HG03095 (cell line): Measurements from ENCODE around the gene PALM3.

Experiments
- ATAC-seq: cut with Tn5 transposase; IDR thresholded peaks from one replicate; pipeline ENCODE4 v1.9.1; 2021; ENCODE audit warnings: moderate library complexity; ENCODE audit not compliant: unreplicated experiment

Gene PALM3, protein sequence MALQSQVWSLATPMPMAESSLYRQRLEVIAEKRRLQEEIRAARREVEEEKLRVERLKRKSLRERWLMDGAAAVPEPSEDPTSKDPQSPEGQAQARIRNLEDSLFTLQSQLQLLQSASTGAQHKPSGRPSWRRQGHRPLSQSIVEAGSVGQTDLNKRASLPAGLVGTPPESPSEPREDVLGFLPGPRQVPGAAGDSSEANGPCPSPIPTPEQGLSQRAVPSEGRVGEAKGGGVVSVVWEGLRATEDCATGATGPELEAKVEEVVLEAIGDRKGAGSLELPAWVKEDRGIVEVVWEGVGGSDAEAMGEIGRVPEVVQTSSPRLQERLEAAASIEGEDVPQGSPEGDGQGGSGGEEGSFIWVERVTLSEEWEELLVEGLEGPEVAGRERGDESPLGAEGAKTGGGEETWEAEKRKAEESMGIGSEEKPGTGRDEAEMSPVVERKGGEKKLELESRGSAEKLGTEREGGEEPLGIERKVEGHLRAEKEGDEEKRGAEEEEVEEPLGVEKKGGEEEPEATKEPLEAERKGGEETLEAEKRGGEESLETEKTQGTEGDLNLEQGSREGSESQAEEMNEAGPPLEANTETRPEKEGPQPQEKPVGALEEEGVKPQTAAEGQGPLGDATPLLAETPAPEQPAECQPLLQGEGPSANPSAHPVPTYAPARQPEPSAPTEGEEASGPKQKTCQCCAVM

DNA sequence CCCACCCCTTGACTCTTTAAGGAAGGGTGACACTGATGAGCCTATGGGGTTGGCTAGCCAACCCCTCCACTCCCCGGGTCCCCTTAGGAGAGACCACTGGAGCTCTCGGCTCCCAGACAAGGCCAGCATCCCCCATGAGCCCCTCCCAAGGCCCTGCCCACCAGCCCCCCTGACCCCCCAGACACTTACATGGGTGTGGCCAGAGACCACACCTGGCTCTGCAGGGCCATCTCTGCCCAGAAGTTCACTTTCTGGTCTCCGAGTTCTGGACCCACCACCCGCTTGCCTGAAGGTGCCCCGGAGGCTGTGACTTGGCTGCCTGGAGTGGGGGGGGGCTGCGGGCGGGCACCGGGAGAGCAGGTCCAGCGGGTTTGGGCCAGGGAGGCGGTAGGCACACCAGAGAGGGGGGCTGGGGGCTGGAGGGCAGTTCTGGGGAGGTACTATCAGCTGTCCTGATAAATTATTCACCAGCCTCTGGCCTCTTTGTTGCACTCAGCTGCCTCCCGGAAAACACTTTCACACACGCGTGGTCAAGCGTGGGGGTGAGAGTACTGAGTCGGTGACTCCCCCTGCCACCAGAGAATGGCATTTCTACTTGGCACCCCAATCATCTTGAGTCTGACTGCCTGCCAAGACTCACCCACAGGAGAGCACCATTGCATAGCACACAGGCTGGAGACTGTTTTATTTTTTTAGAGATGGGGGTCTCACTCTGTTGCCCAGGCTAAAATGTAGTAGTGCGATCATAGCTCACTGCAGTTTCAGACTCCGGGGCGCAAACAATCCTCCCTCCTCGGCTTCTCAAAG lies at the start of gene PALM3:
TSS of gene PALM3 (minus strand) at position 326 of the 807 bp plus-strand sequence. CDS start at position 230, 96 bp downstream.
- no peak for ATAC-seq

DNA sequence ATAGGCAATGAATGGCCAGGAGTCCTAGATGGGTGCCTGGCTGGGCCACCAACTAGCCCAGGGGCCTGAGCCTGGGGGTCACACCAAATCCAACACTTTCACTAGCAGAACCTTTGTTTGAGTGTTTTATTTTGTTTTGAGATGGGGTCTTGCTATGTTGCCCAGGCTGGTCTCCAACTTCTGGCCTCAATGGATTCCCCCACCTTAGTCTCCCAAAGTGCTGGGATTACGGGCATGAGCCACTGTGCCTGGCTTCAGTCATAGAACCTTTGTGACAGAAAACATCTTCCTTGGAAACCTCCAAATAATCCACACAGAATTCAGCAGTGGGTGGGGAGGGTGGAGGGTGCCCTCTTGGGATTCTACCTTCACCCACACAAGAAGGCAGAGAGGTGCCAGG lies 49.6 kb upstream of the PALM3 start:
- ATAC-seq = no peak

DNA sequence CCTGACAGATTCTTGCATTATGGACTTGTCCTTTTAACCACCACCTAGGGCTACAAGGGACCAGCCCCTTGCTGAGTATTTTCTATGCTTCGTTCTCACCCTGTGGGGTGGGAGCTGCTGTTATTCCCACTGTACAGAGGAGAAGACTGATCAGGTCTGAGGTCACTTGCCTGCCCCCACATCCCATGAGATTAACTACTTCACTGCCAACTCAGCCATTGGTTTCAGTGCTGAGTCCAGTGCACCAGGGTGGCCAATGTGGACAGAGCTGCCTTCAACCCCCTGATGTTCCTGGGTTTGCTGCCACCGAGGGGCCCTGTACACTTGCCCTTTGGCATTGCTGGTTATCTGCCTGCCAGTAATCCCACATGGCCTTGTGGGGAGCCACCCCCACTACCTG lies 48.8 kb upstream of the PALM3 start:
- ATAC-seq = no peak

DNA sequence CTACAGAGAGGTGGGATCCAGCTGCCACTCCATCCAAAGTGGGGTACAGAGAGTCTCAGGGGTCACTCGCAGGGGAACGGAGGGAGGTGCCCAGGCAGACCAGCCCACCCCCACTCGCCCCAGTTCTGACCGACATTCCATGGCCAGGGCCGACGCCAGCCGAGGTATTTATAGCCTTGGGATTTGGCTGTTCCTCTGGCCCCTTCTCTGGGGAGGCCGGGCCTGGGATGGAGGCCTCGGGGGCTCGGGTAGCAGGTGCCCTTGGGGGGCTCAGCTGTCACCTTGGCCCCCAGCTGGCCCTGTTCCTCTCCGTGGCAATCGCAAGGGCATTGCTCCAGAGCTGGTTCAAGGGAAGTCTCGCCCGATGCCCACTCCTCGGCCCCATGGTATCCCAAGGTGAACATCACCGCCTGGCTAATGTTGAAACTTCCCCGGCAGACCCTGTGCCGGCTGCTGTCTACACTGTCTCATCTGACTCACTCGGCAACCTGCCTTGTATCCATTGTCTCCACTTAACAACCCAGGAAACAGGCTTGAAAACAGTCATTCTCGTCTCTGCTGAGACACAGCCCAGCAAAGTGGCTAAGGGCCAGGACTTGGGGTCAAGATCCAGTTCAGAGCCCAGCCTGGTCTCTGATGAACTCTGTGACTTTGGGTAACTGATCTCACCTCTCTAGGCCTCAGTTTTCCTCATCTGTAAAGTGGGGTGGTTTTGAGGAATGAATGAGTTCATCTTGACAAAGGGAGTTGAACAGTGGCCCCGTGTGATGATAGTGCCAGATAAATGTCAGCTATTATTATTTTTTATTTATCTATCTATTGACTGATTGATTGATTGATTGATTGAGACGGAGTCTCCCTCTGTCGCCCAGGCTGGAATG lies 45.9 kb upstream of the PALM3 start:
- ATAC-seq = no peak

DNA sequence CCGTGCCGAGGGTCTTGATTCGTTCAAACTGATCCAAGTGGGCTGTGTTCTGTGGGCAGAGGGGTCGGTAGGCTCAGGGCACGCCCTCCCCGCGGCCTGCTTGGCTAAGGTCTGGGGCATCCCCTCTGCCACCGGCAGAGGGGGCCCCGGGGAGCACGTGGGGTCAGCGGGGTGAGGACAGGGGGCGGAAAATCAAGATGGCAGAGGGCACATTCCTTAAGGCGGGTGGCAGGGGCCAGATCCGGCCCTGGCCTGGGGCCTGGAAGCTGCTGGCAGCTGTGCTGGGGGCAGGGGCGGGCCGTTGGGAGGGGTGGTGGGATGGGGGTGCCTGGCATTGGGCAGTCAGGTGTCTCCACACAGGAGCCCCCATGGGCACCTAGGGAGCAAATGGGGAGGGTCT lies 45.0 kb upstream of the PALM3 start:
- ATAC-seq = no peak

DNA sequence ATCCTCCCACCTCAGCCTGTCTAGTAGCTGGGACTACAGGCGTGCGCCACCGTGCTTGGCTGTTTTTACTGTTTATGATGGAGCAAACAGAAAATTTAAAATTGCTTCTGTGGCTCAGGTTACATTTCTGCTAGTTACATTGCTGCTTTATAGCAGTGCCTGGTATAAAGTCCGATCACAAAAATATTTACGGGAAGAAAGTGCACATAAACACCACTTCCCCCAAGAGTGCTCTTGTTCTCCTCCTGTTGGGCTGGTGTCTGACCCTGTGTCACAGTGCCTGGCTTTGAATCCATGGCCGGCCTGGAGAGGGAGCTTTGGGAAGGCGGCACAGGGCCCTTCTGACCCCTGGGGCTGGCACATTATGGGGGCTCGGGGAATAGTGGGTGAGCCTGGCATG lies 43.8 kb upstream of the PALM3 start:
- no peak for ATAC-seq

DNA sequence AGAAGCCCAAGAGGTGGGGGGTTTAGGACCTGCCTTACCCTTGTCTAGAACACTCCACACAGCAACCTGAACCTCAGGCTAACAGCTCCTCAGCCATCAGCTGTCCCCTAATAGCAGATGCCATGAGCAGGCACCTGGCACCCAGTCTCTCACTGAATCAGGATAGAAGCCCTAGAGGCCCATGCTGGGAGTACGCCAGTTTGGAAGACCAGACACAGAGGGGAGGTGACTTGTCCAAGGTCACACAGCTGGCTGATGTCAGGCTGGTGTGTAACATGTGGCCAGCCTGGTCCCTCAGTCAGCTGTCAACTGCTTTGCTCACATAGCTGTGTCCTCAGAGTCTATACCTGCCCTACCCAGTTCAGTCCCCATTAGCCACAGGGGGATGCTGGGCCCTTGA lies 41.4 kb upstream of the PALM3 start:
- no peak for ATAC-seq

DNA sequence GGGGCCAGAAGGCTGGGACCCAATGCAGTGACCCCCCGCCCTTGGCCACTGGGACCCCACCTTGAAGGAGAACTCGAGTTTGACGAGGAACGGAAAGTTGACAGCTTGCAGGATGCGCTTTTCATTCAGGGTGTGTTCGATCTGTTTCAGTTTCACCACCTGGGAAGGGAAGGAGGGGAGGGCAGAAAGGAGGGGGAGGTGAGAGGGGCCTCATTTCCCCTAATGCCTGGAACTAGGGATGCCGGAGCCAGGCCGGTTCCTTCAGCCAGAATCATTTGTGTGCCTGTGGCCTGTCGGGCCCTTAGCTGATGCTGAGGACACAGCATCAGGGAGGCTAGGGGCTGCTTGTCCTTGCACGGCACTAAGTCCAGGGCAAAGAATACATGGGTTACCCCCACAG lies 40.9 kb upstream of the PALM3 start:
- ATAC-seq = no peak

DNA sequence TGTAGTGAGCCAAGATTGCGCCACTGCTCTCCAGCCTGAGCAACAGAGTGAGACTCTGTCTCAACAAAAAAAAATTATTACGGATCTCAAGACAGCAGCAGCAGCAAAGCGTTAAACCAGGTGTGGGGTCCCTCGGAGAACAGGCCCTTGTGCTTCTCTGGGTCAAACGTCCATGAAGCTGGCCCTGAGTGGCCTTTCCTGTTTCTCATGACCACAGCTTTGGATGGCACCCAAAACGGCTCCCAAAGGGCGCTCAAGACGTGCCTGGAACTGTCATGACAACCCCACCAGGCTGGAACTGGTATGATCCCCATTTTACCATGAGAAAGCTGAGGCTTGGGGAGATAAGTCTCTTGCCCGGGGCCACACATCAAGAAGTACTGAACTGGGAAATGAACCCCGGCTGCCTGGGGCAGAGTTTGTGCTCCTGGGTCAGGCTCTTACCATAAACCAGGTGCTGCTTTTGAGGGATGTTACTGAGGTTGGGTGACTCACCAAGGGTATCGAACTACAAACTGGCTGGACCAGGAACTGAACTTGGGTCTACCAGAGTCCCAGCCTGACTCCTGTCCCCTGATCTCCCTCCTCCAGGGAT lies 40.3 kb upstream of the PALM3 start:
- ATAC-seq = no peak

DNA sequence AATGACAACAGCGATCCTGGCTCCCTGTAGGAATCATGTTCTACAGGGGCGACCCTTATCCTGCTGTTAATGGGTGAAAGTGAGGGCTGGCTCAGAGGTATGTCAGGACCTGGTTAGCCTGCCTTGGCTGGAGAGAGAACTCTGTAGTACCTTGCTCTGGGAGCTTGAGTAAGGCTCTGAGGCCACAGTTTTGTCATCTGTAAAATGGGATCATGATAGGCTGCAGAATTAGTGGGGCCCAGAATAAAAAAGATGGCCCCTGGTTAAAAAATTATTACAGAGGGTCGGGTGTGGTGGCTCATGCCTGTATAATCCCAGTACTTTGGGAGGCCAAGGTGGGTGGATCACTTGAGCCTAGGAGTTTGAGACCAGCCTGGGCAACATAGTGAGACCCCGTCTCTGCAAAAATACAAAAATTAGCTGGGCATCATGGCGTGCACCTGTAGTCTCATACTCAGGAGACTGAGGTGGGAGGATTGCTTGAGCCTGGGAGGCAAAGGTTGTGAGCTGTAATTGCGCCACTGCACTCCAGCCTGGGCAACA lies 39.2 kb upstream of the PALM3 start:
- ATAC-seq = no peak

DNA sequence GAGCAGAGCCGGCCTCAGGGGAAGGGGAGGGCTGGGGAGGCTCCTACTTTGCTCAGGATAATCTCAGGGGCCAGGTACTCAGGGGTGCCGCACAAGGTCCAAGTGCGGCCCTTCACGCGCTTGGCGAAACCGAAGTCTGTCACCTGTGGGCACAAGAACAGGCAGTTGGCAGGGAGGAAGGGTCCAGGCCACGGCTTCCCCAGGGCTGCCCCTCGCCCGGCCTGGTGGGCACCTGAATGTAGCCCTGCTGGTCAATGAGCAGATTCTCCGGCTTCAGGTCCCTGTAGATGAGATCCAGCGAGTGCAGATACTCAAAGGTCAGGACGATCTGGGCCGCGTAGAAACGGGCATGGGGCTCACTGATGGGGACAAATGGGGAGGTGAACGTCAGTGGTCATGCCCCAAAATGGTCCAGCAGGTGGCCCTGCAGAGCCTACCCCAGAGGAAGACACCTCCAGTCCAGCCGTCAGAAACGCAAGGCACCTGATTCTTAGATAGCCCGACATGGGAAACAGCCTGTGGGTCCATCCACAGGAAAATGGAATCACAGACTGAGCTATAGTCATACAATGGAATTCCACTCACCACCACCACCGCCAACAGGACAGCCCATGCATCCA lies 35.8 kb upstream of the PALM3 start:
- ATAC-seq = no peak

DNA sequence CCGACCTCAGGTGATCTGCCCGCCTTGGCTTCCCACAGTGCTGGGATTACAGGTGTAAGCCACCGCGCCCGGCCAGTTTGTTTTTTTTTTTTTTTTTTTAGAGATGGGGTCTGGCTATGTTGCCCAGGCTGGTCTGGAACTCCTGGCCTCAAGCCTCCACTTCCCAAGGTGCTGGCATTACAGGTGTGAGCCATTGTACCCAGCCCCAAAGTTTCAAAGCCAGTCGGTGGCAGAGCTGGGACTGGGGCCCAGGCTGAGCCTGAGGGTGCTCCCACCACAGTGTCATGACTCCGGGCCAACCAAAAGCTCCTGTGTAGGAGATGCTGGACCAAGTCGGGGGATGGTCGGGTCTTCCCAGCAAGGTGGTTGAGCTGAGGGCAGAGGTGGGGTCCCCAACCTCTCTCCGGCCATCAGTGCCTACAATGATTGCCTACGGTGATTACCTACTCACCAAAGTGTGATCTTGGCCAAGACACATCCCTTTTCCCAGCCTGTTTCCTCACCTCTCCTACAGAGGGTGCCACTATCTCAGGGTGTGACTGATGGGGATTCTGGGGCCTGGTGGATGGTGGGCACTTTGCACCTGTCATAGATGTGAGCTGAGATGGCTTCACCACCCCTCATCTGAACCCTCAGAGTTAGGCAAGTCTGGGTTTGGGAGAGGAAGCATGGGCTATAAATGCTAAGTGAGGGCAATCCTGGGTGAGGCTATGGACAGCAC lies 34.6 kb upstream of the PALM3 start:
- no peak for ATAC-seq

DNA sequence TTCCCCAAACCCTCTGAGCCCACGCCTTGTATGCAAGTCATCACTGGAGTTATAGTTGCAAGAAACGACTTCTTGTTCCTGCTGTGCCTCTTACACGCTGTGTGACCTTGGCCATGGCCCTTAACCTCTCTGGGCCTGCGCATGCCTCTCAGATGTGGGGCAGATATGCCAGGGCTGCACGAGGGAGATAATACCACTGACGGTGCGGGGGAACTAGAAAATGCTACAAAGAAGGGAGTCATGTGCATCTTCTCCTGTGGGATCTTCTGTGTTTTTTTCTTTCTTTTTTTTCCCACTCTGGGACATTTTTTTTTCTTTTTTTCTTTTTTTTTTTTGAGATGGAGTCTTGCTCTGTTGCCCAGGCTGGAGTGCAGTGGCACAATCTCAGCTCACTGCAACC lies 33.0 kb upstream of the PALM3 start:
- no peak for ATAC-seq

DNA sequence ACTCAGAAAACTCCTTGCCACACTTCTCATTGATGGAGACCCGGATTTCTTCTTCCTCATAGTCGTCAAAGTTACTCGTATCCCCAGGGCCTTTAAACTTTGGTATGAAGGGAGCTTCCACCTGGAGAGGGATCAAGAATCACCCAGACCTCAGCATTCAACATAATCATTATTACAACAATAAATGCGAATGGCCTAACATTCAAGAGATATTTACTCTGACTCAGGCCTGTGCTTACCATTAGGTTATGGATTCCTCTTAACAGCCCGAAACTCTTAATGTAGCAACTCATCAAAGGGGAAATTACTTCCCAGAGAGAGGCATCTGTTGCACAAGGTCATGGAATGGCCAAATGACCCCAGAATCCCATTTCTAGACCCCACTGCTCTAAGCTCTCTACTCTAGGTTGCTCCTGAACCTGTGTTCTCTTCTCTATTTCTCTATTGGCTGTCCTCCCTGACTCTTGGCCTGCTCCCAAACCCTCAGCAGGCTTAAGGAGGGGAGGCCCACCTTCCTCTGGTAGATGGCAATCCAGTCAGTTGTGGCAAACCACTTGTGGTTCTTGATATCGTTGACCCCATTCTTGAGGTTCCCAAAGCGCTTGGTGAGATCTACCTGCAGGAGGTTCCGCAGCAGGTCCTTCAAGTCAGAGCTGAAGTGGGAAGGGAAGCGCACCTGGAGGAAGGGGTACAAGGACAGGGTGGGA lies 31.4 kb upstream of the PALM3 start:
- ATAC-seq = no peak

DNA sequence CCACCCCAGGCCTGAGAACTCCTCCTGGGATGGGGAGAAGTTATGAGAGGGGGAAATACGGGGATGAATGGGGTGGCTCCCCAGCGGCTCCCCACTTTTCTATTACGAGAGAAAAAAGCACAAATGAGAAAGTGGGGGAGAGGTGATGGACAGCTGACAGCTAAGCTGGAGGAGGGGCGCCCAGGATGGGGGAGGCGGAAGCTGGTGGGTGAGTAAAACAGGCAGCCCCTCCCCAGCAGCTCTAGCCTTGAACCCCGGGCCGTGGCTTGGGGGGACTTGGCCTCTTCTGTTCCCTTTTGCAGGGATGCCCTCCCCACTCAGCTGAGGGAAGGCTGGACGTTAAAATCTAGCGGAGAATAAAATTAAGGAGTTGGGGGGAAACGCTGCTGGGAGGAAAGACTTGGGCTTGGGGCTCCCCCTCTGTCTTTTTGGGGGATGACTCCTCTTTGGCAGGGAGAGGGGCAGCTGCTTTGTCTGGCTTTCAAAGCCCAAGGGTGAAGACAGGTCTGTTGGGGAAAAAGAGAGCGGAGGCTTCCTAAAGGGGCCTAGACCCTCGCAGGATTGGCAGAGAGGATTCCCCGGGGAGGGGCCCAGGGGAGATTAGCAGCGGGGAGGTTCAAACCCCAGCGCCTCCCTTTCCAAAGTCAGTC lies 30.1 kb upstream of the PALM3 start:
- ATAC-seq = peak; percentile 8

DNA sequence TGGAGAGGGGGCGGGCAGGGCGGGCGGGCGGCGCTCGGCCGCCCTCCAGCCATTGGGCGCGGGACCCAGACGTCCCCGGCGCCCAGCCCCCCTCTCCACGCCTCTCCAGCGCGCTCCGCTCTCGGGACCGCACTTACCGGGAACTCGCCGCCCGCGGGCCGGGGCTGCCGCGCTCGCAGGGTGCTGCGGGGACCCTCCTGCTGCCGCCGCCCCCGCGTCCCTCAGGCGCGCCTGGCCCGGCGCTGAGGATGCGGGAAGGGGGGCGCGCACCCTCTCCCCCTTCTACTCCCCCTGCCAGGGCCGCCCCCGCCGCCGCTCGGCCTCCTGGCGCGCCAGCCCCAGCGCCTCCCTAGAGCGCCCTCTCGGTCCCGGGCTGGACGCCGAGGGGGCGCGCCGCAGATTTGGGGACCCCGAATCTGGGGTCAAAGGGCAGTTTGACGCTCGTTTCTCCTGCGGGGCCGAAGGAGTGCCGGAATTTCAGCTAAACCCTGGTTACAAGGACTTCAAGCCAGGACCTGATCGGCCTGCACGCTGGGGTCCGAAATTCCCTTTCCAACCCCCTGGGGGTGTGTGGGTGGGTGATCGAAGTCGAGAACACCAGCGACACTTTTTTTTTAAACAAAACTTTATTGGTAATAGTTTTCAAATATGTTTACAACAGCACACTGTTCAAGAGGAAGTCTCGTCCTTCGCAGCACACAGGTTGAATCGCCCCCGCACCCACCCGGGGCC lies 29.4 kb upstream of the PALM3 start:
- peak; percentile 35 for ATAC-seq

DNA sequence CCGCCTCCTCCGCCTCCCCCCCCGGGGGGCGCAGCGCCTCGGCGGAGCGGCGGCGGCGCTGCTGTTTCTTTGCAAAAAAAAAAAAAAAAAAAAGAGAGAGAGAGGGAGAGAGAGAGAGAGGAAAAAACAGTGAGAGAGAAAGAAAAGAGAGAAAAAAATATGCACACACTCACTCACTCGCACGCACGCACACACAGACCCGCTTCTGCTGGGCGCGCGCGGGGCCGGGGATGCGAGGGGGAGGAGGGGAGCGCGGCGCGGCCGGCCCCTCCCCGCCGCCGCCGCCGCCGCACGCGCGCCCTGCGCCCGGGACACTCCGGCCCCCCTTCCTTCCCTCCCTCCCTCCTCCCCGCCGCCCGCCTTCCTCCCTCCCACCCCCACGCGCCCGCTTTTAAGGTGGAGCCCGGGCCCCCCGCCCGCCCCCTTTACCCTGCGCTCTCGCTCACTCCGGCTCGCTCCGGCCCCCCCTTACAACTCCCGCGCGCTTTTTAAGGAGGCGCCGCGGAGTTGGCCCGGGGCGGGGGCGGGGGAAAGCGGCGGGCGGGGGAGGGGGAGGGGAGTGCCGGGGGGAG lies 28.7 kb upstream of the PALM3 start, which contains the start of gene SAMD1:
TSS of gene SAMD1 (minus strand) at position 243 of the 572 bp plus-strand sequence.
- ATAC-seq = peak; percentile 23
